HG02678 (cell line): ENCODE data around the gene CDH4.

ENCODE experiments used
- ATAC-seq: cut with Tn5 transposase; IDR thresholded peaks from one replicate; pipeline ENCODE4 v1.9.1; 2021; ENCODE audit warnings: mild to moderate bottlenecking, moderate library complexity; ENCODE audit not compliant: unreplicated experiment

CDH4 gene

GRCh38 chr20:61753316-61753942, 501.4 kb downstream of the CDH4 start:
- no peak for ATAC-seq

- ATAC-seq: no peak
These were observed 502.2 kb downstream of the CDH4 start for GRCh38 chr20:61753987-61754956.

GRCh38 chr20:61754976-61755778, 503.1 kb downstream of the CDH4 start:
- ATAC-seq: no peak

- ATAC-seq: no peak
These were observed 504.1 kb downstream of the CDH4 start for GRCh38 chr20:61755971-61756845.

- no peak for ATAC-seq
These were observed 505.1 kb downstream of the CDH4 start for GRCh38 chr20:61756966-61757677.

- no peak for ATAC-seq
These were observed 505.9 kb downstream of the CDH4 start for GRCh38 chr20:61757678-61758563.

- no peak for ATAC-seq
These were observed 506.6 kb downstream of the CDH4 start for GRCh38 chr20:61758564-61759200.

- ATAC-seq: no peak
These were observed 507.4 kb downstream of the CDH4 start for GRCh38 chr20:61759286-61760065.

- ATAC-seq: no peak
These were observed 508.3 kb downstream of the CDH4 start for GRCh38 chr20:61760321-61760720.

GRCh38 chr20:61760731-61761130, 508.7 kb downstream of the CDH4 start:
- ATAC-seq: no peak

GRCh38 chr20:61761453-61762166, 509.5 kb downstream of the CDH4 start:
- ATAC-seq: no peak

GRCh38 chr20:61762167-61762710, 510.2 kb downstream of the CDH4 start:
- no peak for ATAC-seq

- no peak for ATAC-seq
These were observed 511.1 kb downstream of the CDH4 start for GRCh38 chr20:61762886-61763739.

GRCh38 chr20:61763740-61764400, 511.8 kb downstream of the CDH4 start:
- ATAC-seq: no peak

- ATAC-seq: no peak
These were observed 512.5 kb downstream of the CDH4 start for GRCh38 chr20:61764471-61765025.
